ENCODE results near the gene RALGPS2.
A peak's percentile ranks its signal among the peaks of the same experiment; 100 is the strongest.

Gene RALGPS2

DNA sequence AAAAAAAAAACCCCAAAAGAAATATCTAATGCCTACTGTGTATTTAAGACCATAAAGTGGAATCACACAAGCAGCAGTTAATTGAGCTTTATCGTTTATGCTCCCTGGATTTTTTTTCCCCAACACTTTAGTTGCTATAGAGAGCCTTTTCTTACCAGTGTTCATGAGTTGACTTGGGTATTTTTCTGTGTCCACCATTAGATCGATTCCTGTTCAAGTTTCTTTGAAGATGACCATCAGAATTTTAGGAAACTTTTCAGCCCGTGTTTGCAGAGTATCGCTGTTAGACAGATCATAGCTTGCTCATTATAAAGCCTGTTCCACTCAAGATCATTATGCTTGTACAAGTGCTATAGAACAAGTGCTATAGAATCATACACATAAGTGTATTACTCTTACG is 1.5 kb downstream of the RALGPS2 start:
- Histone ChIP-seq H3K79me2 (ENCODE audit: low read length) (no peaks in the 10 kb centered on the region), H4K20me1 (ENCODE audit: insufficient read depth, low read length) (peaks cover 3% of the 10 kb centered on the region; the same call in 1 of the 2 replicates), H3K4me2 (ENCODE audit: low read length) (peak overlapping the region; percentile 87), H3K9me3 (ENCODE audit: insufficient read depth, low read length) (no peaks in the 10 kb centered on the region), H3K9ac (ENCODE audit: low read length) (peak overlapping the region; percentile 12; the same call in 1 of the 2 replicates), H3K36me3 (replicated peaks; ENCODE audit: low read depth, low read length) (no peaks in the 10 kb centered on the region), H3K27me3 (ENCODE audit: low read depth, low read length) (no peaks in the 10 kb centered on the region), H3K4me1 (ENCODE audit: low read length) (peaks cover 14% of the 10 kb centered on the region), H3K4me3 (ENCODE audit: low read length) (peak overlapping the region; percentile 90), H3K27ac (ENCODE audit: low read length) (0 out of 2 replicates have a peak overlapping the region, but pooled peaks have one; percentile 1), H2AFZ (ENCODE audit: low read depth, low read length) (0 out of 2 replicates have a peak overlapping the region, but pooled peaks have one; percentile 0)
- no peak for TF ChIP-seq EZH2phosphoT487 (IDR thresholded peaks at IDR 0.05; ENCODE audit: low read depth)
- TF ChIP-seq, protein P1, sequence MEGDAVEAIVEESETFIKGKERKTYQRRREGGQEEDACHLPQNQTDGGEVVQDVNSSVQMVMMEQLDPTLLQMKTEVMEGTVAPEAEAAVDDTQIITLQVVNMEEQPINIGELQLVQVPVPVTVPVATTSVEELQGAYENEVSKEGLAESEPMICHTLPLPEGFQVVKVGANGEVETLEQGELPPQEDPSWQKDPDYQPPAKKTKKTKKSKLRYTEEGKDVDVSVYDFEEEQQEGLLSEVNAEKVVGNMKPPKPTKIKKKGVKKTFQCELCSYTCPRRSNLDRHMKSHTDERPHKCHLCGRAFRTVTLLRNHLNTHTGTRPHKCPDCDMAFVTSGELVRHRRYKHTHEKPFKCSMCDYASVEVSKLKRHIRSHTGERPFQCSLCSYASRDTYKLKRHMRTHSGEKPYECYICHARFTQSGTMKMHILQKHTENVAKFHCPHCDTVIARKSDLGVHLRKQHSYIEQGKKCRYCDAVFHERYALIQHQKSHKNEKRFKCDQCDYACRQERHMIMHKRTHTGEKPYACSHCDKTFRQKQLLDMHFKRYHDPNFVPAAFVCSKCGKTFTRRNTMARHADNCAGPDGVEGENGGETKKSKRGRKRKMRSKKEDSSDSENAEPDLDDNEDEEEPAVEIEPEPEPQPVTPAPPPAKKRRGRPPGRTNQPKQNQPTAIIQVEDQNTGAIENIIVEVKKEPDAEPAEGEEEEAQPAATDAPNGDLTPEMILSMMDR (IDR thresholded peaks at IDR 0.05; ENCODE audit: low read depth, low read length): no peak

DNA sequence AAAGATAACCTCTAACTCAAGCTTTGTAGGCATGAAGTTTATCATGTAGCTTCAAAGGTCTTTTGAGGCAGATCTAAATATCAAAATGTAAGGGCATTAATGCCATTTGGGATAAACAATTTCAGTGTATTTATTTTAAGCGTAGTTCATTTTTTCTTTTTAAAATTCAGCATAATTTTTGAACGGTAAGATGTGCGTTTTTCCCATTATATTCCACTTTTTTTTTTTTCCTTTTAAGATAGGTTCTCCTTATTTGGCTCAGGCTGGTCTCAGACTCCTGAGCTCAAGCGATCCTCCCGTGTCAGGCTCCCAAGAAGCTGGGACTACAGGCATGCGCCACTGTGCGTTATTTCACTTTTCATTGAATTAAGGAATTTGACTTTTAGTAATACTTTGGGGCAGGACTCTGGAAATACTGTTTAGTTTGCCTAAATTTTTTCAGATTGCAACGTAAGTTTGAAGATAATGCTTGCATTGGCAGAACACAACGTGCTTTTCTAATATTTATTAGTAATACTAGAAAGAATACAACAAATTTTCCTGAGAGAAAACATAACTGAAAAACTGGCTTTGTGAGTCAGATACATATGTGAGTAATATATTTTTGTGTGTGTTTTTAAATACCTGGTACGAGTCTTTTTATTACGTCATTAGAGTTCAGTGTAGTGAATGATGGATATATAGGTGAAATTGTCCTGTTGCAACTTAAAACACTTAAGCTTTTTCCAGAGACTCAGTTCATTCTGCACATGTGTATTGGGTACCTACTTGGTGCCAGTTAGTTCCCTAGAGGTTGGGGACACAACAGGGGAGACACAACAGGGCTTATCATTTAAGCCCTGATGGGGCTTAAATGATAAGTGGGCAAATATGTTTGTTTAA is 2.2 kb downstream of the RALGPS2 start:
- Histone ChIP-seq H3K4me3 (ENCODE audit: low read length) (peak overlapping the region; percentile 90; the same call in 1 of the 2 replicates), H3K79me2 (ENCODE audit: low read length) (no peaks in the 10 kb centered on the region), H3K27me3 (ENCODE audit: low read depth, low read length) (no peaks in the 10 kb centered on the region), H4K20me1 (ENCODE audit: insufficient read depth, low read length) (peaks cover 3% of the 10 kb centered on the region; the same call in 1 of the 2 replicates), H3K27ac (ENCODE audit: low read length) (no peak overlapping the region), H3K4me1 (ENCODE audit: low read length) (peaks cover 14% of the 10 kb centered on the region), H2AFZ (ENCODE audit: low read depth, low read length) (no peak overlapping the region), H3K9me3 (ENCODE audit: insufficient read depth, low read length) (no peaks in the 10 kb centered on the region), H3K36me3 (replicated peaks; ENCODE audit: low read depth, low read length) (no peaks in the 10 kb centered on the region), H3K9ac (ENCODE audit: low read length) (no peak overlapping the region), H3K4me2 (ENCODE audit: low read length) (peak overlapping the region; percentile 87)
- TF ChIP-seq EZH2phosphoT487 (IDR thresholded peaks at IDR 0.05; ENCODE audit: low read depth): no peak
- TF ChIP-seq, protein P1 (IDR thresholded peaks at IDR 0.05; ENCODE audit: low read depth, low read length): no peak

GRCh38 chr1:178733972-178734371 is 8.9 kb downstream of the RALGPS2 start:
- no peak overlapping the region for H3K4me3 ChIP-seq (ENCODE audit: low read length)
- H3K36me3 ChIP-seq (replicated peaks; ENCODE audit: low read depth, low read length): no peaks in the 10 kb centered on the region
- H3K27ac ChIP-seq (ENCODE audit: low read length): no peak overlapping the region
- TF ChIP-seq, protein P1 (IDR thresholded peaks at IDR 0.05; ENCODE audit: low read depth, low read length): no peak
- no peak for TF ChIP-seq EZH2phosphoT487 (IDR thresholded peaks at IDR 0.05; ENCODE audit: low read depth)
- H3K9me3 ChIP-seq (ENCODE audit: insufficient read depth, low read length): no peaks in the 10 kb centered on the region
- no peaks in the 10 kb centered on the region for H3K27me3 ChIP-seq (ENCODE audit: low read depth, low read length)
- H3K4me2 ChIP-seq (ENCODE audit: low read length): no peak overlapping the region
- no peak overlapping the region for H3K9ac ChIP-seq (ENCODE audit: low read length)
- no peaks in the 10 kb centered on the region for H3K79me2 ChIP-seq (ENCODE audit: low read length)
- no peaks in the 10 kb centered on the region for H3K4me1 ChIP-seq (ENCODE audit: low read length)
- H2AFZ ChIP-seq (ENCODE audit: low read depth, low read length): no peak overlapping the region
- 0 out of 2 replicates have a peak, but pooled peaks cover 8% of the 10 kb centered on the region for H4K20me1 ChIP-seq (ENCODE audit: insufficient read depth, low read length)

- 0 out of 2 replicates have a peak, but pooled peaks cover 8% of the 10 kb centered on the region for H4K20me1 ChIP-seq (ENCODE audit: insufficient read depth, low read length)
- H3K9me3 ChIP-seq (ENCODE audit: insufficient read depth, low read length): no peaks in the 10 kb centered on the region
- no peak overlapping the region for H3K27ac ChIP-seq (ENCODE audit: low read length)
- no peak overlapping the region for H2AFZ ChIP-seq (ENCODE audit: low read depth, low read length)
- no peak overlapping the region for H3K4me3 ChIP-seq (ENCODE audit: low read length)
- no peaks in the 10 kb centered on the region for H3K4me1 ChIP-seq (ENCODE audit: low read length)
- H3K4me2 ChIP-seq (ENCODE audit: low read length): no peak overlapping the region
- H3K27me3 ChIP-seq (ENCODE audit: low read depth, low read length): no peaks in the 10 kb centered on the region
- H3K9ac ChIP-seq (ENCODE audit: low read length): no peak overlapping the region
- H3K79me2 ChIP-seq (ENCODE audit: low read length): no peaks in the 10 kb centered on the region
- H3K36me3 ChIP-seq (replicated peaks; ENCODE audit: low read depth, low read length): peaks cover 12% of the 10 kb centered on the region
- TF ChIP-seq, protein P1 (IDR thresholded peaks at IDR 0.05; ENCODE audit: low read depth, low read length): no peak
- TF ChIP-seq EZH2phosphoT487 (IDR thresholded peaks at IDR 0.05; ENCODE audit: low read depth): no peak
These were observed 13.7 kb downstream of the RALGPS2 start for GRCh38 chr1:178738780-178739179.

Data from OCI-LY3 (cell line).